Right lobe of liver (tissue), 6 donors: ENCODE results near the gene SHMT2. TPM values are rescaled to one million over a fixed set of nuclear protein-coding genes. Genes with fewer than 3 reads are reported as not detected.

Source experiments
- ATAC-seq, 4 donors: fragments of 200-7000 bp; cut with Tn5 transposase; one replicate each; pipeline ENCODE4 v1.9.1; 2020; ENCODE audit warnings: mild to moderate bottlenecking in 4 of 4, moderate library complexity in 4 of 4
- DNase-seq, 3 donors: peaks; one replicate each; pipeline ENCODE4 v3.0.0-alpha.2; 2020
- H3K27ac ChIP-seq, 3 donors: fragments of 200-600 bp; one replicate each; pipeline ENCODE4 v1.8.0; 2022
- H3K27me3 ChIP-seq, 2 donors: fragments of 200-600 bp; one replicate each; pipeline ENCODE4 v1.8.0; 2022
- H3K36me3 ChIP-seq, 4 donors: fragments of 200-600 bp; sonication (generic) in 1 of 4; one replicate each; pipeline versions ENCODE4 v1.5.1 to v1.8.0; 2017 to 2022; ENCODE audit warnings: control low read depth in 1 of 4
- H3K4me1 ChIP-seq, 4 donors: fragments of 200-600 bp; sonication (generic) in 1 of 4; one replicate each; pipeline versions ENCODE4 v1.5.1 to v1.8.0; 2017 to 2022; ENCODE audit warnings: control low read depth in 1 of 4
- H3K4me3 ChIP-seq, 3 donors: fragments of 200-600 bp; one replicate each; pipeline ENCODE4 v1.8.0; 2022
- H3K9me3 ChIP-seq, 4 donors: fragments of 200-600 bp; sonication (generic) in 1 of 4; one replicate each; pipeline versions ENCODE4 v1.5.1 to v1.8.0; 2017 to 2022; ENCODE audit warnings: control low read depth in 1 of 4
- POLR2A ChIP-seq: fragments of 450-650 bp; IDR thresholded peaks from one replicate; pipeline ENCODE4 v1.6.1; 2017; ENCODE audit warnings: antibody characterized with exemption, mild to moderate bottlenecking
- WGBS: methylation state at CpG from one replicate; pipeline ENCODE4 v1.1.6; 2018; ENCODE audit warnings: low coverage, low lambda C conversion rate; ENCODE audit not compliant: insufficient coverage; ENCODE audit errors: missing lambda C conversion rate; 5-methylcytosine and 5-hydroxymethylcytosine counted together
- intact Hi-C, 2 donors: fragments of 100-400 bp; cut with DNase I; formaldehyde crosslinking; loops; one replicate each; pipeline versions ENCODE4 v1.11.2 to v1.14.1; 2022
- total RNA-seq, 6 experiments: library from RNA; depleted of rRNA in 2 of 6; stranded (reverse); fragments of >200 nt in 2 of 6; fragmentation: NEBNext Ultra II Directional in 3 of 6; extraction: Animal tissue kit (Norgen Biotek cat#: 25700) in 3 of 6; gene quantifications; one replicate each; pipeline versions ENCODE4 v1.1.0 to v1.2.4, GENCODE V29; 2016 to 2023
- TF ChIP-seq, protein P1 (sequence below), 4 donors: fragments of 200-600 bp in 3 of 4; fragments of 450-650 bp in 1 of 4; IDR thresholded peaks; one replicate each; pipeline versions ENCODE4 v1.5.1 to v1.8.0; 2016 to 2022; ENCODE audit warnings: antibody characterized with exemption in 4 of 4, mild to moderate bottlenecking in 2 of 4
- donor health status: DM: no; HTN: yes; CAD: no.
- donor health status: DM: no; HTN: no; CAD: no.
- donor health status: DM: no; HTN: no; CAD: no.
- donor health status: DM: no; HTN: yes; CAD: no.
- donor health status: DM: no; HTN: yes; CAD: no.

The SHMT2 gene
- total RNA-seq, 6 experiments from 2014 or later, result 157 to 228 (median 194) TPM

DNA sequence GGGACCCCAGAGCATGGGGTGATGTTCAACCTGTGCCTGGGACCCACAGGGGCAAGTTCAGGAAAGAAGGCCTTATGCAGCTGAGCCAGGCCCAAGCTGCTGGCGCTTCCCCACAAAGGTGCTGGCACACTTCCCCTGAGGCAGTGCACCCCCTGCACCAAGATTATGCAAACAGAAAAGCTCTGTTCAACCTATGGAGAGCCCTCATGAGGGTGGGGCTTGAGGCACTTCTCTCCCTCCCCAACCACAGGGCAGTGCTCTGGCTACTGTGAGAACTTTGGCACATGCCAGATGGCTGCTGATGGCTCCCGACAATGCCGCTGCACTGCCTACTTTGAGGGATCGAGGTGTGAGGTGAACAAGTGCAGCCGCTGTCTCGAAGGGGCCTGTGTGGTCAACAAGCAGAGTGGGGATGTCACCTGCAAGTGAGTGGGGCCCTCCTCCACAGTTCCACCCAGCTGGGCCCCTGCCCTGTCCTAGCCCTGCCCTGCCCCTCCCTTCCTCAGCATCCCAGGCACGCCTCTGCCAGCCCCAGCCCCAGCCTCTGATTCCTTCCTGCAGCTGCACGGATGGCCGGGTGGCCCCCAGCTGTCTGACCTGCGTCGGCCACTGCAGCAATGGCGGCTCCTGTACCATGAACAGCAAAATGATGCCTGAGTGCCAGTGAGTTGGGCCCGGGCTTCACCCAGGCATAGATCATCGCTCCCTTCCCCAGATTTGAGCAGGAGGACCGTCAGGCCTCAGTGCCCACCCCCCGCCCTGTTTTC lies 18.4 kb upstream of the SHMT2 start:
- peaks cover 0 to 1% (median 0%) of the 10 kb centered on the region in 4 donors for H3K4me1 ChIP-seq
- TF ChIP-seq POLR2A, result no peak
- TF ChIP-seq, protein P1, sequence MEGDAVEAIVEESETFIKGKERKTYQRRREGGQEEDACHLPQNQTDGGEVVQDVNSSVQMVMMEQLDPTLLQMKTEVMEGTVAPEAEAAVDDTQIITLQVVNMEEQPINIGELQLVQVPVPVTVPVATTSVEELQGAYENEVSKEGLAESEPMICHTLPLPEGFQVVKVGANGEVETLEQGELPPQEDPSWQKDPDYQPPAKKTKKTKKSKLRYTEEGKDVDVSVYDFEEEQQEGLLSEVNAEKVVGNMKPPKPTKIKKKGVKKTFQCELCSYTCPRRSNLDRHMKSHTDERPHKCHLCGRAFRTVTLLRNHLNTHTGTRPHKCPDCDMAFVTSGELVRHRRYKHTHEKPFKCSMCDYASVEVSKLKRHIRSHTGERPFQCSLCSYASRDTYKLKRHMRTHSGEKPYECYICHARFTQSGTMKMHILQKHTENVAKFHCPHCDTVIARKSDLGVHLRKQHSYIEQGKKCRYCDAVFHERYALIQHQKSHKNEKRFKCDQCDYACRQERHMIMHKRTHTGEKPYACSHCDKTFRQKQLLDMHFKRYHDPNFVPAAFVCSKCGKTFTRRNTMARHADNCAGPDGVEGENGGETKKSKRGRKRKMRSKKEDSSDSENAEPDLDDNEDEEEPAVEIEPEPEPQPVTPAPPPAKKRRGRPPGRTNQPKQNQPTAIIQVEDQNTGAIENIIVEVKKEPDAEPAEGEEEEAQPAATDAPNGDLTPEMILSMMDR (IDR thresholded peaks at IDR 0.05), result no peak
- no peak overlapping the region for H3K4me3 ChIP-seq
- no peaks in the 10 kb centered on the region for H3K9me3 ChIP-seq
- H3K36me3 ChIP-seq, result peaks cover 0 to 69% (median 38%) of the 10 kb centered on the region in 4 donors
- no peak for DNase-seq
- intact Hi-C loops, result no loop called here
- ATAC-seq, result no peak
- 60% methylated on average over 1 of the region's 16 CpGs for WGBS
- H3K27ac ChIP-seq, result no peak overlapping the region
- no peaks in the 10 kb centered on the region for H3K27me3 ChIP-seq

DNA sequence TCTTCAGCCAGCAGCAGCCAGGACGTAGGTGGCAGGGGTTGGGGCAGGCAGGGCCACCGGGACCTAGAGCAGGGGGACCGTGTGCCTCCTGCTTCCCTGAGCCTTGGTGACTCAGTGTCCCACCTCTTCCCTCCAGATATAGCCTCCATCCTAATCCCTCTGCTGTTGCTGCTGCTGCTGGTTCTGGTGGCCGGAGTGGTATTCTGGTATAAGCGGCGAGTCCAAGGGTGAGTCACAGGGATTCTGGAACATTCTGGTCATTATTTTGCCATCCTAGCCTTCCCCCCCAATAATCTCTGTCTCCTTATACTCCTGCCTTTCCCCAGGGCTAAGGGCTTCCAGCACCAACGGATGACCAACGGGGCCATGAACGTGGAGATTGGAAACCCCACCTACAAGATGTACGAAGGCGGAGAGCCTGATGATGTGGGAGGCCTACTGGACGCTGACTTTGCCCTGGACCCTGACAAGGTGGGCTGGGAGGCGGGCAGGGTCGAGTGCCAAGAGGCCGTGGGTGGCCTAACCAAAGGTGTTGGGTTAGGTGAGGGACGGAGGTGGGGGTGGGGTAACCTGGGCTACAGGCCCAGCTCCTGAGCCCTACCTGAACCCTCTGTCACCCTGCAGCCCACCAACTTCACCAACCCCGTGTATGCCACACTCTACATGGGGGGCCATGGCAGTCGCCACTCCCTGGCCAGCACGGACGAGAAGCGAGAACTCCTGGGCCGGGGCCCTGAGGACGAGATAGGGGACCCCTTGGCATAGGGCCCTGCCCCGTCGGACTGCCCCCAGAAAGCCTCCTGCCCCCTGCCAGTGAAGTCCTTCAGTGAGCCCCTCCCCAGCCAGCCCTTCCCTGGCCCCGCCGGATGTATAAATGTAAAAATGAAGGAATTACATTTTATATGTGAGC lies 17.5 kb upstream of the SHMT2 start:
- H3K4me1 ChIP-seq, result peaks cover 0 to 9% (median 0%) of the 10 kb centered on the region in 4 donors
- H3K4me3 ChIP-seq, result no peak overlapping the region
- TF ChIP-seq POLR2A, result no peak
- TF ChIP-seq, protein P1 (IDR thresholded peaks at IDR 0.05), result no peak
- H3K36me3 ChIP-seq, result peaks cover 0 to 59% (median 31%) of the 10 kb centered on the region in 4 donors
- ATAC-seq (no peak), DNase-seq (no peak)
- no peaks in the 10 kb centered on the region for H3K27me3 ChIP-seq
- intact Hi-C loops, result no loop called here
- H3K9me3 ChIP-seq, result no peaks in the 10 kb centered on the region
- H3K27ac ChIP-seq, result no peak overlapping the region
- WGBS, result 77% methylated on average over 17 of the region's 27 CpGs

DNA sequence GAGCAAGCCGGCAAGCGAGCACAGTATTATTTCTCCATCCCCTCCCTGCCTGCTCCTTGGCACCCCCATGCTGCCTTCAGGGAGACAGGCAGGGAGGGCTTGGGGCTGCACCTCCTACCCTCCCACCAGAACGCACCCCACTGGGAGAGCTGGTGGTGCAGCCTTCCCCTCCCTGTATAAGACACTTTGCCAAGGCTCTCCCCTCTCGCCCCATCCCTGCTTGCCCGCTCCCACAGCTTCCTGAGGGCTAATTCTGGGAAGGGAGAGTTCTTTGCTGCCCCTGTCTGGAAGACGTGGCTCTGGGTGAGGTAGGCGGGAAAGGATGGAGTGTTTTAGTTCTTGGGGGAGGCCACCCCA lies 16.8 kb upstream of the SHMT2 start:
- intact Hi-C loops, result no loop called here
- H3K4me3 ChIP-seq, result no peak overlapping the region
- peaks cover 0 to 14% (median 0%) of the 10 kb centered on the region in 4 donors for H3K4me1 ChIP-seq
- H3K27ac ChIP-seq, result no peak overlapping the region
- no peak for DNase-seq
- H3K9me3 ChIP-seq, result no peaks in the 10 kb centered on the region
- TF ChIP-seq, protein P1 (IDR thresholded peaks at IDR 0.05), result no peak
- 83% methylated on average over 3 of the region's 7 CpGs for WGBS
- H3K36me3 ChIP-seq, result peaks cover 0 to 53% (median 28%) of the 10 kb centered on the region in 4 donors
- no peak for ATAC-seq
- peaks cover 0 to 2% of the 10 kb centered on the region in 2 donors for H3K27me3 ChIP-seq

DNA sequence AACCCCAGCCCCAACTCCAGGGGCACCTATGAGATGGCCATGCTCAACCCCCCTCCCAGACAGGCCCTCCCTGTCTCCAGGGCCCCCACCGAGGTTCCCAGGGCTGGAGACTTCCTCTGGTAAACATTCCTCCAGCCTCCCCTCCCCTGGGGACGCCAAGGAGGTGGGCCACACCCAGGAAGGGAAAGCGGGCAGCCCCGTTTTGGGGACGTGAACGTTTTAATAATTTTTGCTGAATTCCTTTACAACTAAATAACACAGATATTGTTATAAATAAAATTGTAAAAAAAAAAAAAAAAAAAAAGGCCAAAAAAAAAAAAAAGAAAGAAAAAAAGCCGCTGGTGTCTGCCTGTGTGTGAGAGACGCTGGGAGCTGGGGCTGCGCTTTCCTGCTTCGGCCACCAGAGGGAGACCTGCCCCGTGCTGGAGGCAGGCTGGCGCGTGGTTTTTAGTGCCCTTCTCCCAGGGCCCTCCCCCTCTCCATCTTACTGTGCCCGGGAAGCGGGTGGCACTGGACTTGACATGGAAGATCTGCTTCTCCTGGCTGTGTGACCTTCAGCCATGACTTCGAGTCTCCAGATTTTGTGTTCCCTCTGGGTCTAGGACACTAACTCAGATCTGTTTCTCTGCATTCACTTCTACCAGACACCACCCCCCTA lies 16.3 kb upstream of the SHMT2 start:
- ATAC-seq, result peak; percentile 74 to 83 (median 79)
- Histone ChIP-seq H3K36me3 (peaks cover 0 to 48% (median 25%) of the 10 kb centered on the region in 4 donors), H3K4me3 (no peak overlapping the region), H3K4me1 (peaks cover 0 to 14% (median 0%) of the 10 kb centered on the region in 4 donors), H3K9me3 (no peaks in the 10 kb centered on the region), H3K27ac (no peak overlapping the region), H3K27me3 (peaks cover 0 to 7% of the 10 kb centered on the region in 2 donors)
- TF ChIP-seq, protein P1 (IDR thresholded peaks at IDR 0.05), result peak; percentile 87 to 94 (median 90)
- no peak for TF ChIP-seq POLR2A
- intact Hi-C loops, result no loop called here
- peak; percentile 82 to 85 (median 85) for DNase-seq
- WGBS, result 13% methylated on average over 15 of the region's 16 CpGs
